Skeletal muscle satellite cell (primary cell): ENCODE data around the gene MRPL43.
A peak's percentile ranks its signal among the peaks of the same experiment; 100 is the strongest.

ENCODE experiments used
- H3K27me3 ChIP-seq: 2 replicates; pipeline ENCODE4 v1.7.0; 2013; ENCODE audit warnings: low read length; ENCODE audit not compliant: control insufficient read depth, insufficient read depth
- H3K36me3 ChIP-seq: 2 replicates; pipeline ENCODE4 v1.7.0; 2013; ENCODE audit warnings: mild to moderate bottlenecking, control low read depth, low read length; ENCODE audit not compliant: insufficient read depth
- H3K4me1 ChIP-seq: 2 replicates; pipeline ENCODE4 v1.7.0; 2013; ENCODE audit warnings: low read length; ENCODE audit not compliant: control insufficient read depth, insufficient read depth
- H3K4me2 ChIP-seq: 2 replicates; pipeline ENCODE4 v1.7.0; 2013; ENCODE audit warnings: mild to moderate bottlenecking, low read length
- H3K4me3 ChIP-seq: 2 replicates; pipeline ENCODE4 v1.7.0; 2013; ENCODE audit warnings: low read length
- H3K9ac ChIP-seq: 2 replicates; pipeline ENCODE4 v1.7.0; 2013; ENCODE audit warnings: mild to moderate bottlenecking, low read depth, low read length, moderate library complexity
- H3K9me3 ChIP-seq: replicated peaks from 2 replicates; pipeline ENCODE4 v1.7.0; 2013; ENCODE audit warnings: mild to moderate bottlenecking, control low read depth, low read length

MRPL43 gene

GRCh38 chr10:101029520-101030295, 42.4 kb upstream of the MRPL43 start:
- Histone ChIP-seq H3K9ac (no peak overlapping the region), H3K4me2 (no peak overlapping the region)

GRCh38 chr10:101028446-101029337, 41.4 kb upstream of the MRPL43 start:
- Histone ChIP-seq H3K4me1 (peaks cover 13% of the 10 kb centered on the region), H3K27me3 (peaks cover 4% of the 10 kb centered on the region), H3K4me3 (no peak overlapping the region), H3K4me2 (no peak overlapping the region), H3K9ac (no peak overlapping the region), H3K36me3 (no peaks in the 10 kb centered on the region), H3K9me3 (no peaks in the 10 kb centered on the region)

More at GRCh38 chr10:101029520-101030295, 42.4 kb upstream of the MRPL43 start:
- Histone ChIP-seq H3K4me1 (peaks cover 13% of the 10 kb centered on the region), H3K27me3 (peaks cover 4% of the 10 kb centered on the region), H3K9me3 (no peaks in the 10 kb centered on the region), H3K36me3 (peaks cover 4% of the 10 kb centered on the region), H3K4me3 (no peak overlapping the region)

GRCh38 chr10:101027106-101027720, 39.9 kb upstream of the MRPL43 start:
- Histone ChIP-seq H3K4me3 (no peak overlapping the region), H3K9ac (no peak overlapping the region), H3K9me3 (no peaks in the 10 kb centered on the region), H3K27me3 (peaks cover 4% of the 10 kb centered on the region), H3K4me2 (no peak overlapping the region), H3K4me1 (peaks cover 10% of the 10 kb centered on the region), H3K36me3 (no peaks in the 10 kb centered on the region)

DNA sequence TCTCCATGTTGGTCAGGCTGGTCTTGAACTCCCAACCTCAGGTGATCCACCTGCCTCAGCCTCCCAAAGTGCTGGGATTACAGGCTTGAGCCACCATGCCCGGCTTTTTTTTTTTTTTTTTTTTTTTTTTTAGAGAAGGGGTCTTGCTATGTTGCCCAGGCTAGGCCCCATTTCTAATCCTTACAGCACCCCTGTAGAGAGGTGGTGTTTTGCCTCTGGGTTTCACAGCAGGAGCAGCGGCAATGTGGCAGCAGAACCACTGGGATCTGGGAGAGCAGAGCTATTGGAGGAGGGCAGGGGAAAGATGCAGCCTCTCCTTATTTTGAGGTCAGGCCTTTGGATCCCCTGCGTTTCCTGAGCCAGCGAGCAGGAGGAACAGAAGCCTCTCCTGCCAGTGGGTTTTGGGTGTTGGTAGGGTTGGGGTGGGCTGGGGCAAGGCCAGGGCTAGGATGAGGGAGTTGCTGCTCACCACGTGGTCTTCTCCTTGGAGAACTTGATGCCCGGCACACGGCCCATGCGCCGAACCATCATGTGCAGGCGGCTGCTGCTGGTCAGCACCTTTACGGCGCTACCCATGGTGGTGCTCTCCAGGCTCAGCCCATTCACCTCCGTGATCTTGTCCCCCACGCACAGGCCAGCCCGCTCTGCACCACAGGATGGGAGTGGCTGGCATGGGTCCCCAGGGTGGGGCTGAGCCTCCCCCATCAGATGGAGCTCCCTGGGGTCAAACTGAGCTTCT, 35.8 kb upstream of the MRPL43 start:
- Histone ChIP-seq H3K4me3 (no peak overlapping the region), H3K4me2 (no peak overlapping the region), H3K4me1 (peaks cover 4% of the 10 kb centered on the region), H3K36me3 (no peaks in the 10 kb centered on the region), H3K9me3 (no peaks in the 10 kb centered on the region), H3K9ac (no peak overlapping the region), H3K27me3 (peaks cover 4% of the 10 kb centered on the region)

GRCh38 chr10:101021692-101022251, 34.5 kb upstream of the MRPL43 start:
- Histone ChIP-seq H3K36me3 (no peaks in the 10 kb centered on the region), H3K9me3 (no peaks in the 10 kb centered on the region), H3K27me3 (no peaks in the 10 kb centered on the region), H3K4me2 (no peak overlapping the region), H3K4me3 (no peak overlapping the region), H3K9ac (no peak overlapping the region), H3K4me1 (peaks cover 4% of the 10 kb centered on the region)

GRCh38 chr10:101021239-101021638, 33.9 kb upstream of the MRPL43 start:
- Histone ChIP-seq H3K9me3 (no peaks in the 10 kb centered on the region), H3K27me3 (no peaks in the 10 kb centered on the region), H3K36me3 (no peaks in the 10 kb centered on the region), H3K4me2 (no peak overlapping the region), H3K4me3 (no peak overlapping the region), H3K4me1 (peaks cover 4% of the 10 kb centered on the region), H3K9ac (no peak overlapping the region)

DNA sequence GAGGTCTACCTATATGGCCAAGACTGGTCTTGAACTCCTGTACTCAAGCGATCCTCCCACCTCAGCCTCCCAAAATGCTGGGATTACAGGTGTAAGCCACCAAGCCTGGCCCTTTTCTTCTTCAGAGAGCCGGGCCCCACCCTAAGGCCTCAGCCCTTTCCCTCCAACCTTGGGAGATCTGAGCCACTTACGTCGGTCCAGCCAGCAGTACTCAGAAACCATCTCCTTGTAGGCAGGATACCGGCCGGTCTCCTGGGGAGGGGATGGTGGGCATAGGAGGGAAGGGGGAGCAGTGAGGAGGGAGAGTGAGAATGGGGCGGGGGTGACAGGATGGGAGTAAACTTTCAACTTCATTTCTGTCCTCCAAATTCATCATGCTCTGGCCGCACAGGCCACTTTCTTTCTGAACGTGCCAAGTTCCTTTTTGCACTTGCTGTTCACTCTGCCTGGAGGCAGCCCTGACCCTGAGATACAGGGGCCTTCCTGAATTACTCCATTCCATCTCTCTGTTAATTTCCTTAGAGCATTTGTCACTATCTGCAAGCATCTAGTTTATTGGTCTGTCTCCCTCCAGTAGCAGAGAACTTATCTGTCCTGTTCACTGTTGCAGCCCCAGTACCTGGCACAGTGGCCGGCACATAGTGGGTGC, 33.3 kb upstream of the MRPL43 start:
- Histone ChIP-seq H3K4me1 (peaks cover 7% of the 10 kb centered on the region), H3K9me3 (no peaks in the 10 kb centered on the region), H3K36me3 (no peaks in the 10 kb centered on the region), H3K4me3 (no peak overlapping the region), H3K9ac (no peak overlapping the region), H3K4me2 (no peak overlapping the region), H3K27me3 (no peaks in the 10 kb centered on the region)

DNA sequence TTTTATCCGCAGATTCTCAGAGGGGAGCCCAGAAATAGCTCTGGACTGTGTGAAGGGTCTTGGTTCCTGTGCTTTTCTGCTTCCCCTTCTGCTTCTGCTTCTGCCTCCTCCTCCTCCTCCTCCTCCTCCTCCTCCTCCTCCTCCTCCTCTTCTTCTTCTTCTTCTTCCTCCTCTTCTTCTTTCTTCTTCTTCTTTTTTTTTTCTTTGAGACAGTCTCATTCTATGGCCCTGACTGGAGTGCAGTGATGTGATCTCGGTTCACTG, 32.1 kb upstream of the MRPL43 start:
- Histone ChIP-seq H3K27me3 (no peaks in the 10 kb centered on the region), H3K4me2 (no peak overlapping the region), H3K4me1 (peaks cover 18% of the 10 kb centered on the region), H3K4me3 (no peak overlapping the region), H3K9me3 (no peaks in the 10 kb centered on the region), H3K9ac (no peak overlapping the region), H3K36me3 (no peaks in the 10 kb centered on the region)

DNA sequence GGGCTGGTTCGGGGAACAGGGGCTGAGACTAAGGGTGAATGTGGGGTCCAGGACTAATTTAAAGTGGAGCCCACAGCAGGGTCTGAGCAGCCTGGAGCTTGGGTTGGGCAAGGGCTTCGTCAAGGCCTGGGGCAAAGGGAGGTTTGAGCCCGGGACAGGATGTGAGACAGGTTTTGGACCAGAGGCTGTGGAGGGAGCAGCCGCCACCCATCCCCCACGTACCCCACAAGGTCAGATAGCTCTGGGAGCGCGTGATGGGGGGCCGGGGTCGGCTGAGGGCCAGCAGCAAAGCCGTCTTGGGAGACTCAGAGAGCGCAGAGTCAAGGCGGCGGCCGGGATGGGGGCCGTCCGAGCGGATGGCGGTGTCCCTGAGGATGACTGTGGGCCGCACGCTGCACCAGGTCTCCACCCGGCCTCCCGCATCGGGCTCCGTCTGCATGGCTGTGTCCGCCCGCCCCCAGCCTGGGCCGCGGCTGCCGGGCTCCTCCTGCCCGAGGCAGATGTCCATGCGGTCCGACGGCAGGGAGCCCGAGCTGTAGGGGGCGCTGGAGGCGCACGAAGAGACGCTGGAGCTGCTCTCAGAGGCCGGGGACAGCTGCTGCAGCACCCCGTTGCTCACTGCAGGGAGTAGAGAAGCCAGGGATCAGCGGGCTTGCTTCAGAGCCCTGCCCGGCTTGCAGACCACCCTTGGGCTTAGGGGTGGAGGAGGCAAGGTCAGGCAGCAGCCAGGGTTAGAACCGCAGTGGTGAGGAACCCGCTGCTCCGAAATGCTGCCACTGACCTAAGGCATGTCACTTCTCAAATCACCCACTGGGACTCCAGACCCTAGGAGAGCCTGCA, 31.5 kb upstream of the MRPL43 start:
- Histone ChIP-seq H3K27me3 (no peaks in the 10 kb centered on the region), H3K9ac (no peak overlapping the region), H3K9me3 (no peaks in the 10 kb centered on the region), H3K36me3 (no peaks in the 10 kb centered on the region), H3K4me1 (peaks cover 23% of the 10 kb centered on the region), H3K4me2 (peak overlapping the region; percentile 27), H3K4me3 (no peak overlapping the region)

- H3K9me3 ChIP-seq, result no peaks in the 10 kb centered on the region
- H3K27me3 ChIP-seq, result no peaks in the 10 kb centered on the region
- no peaks in the 10 kb centered on the region for H3K36me3 ChIP-seq
- H3K4me1 ChIP-seq, result peaks cover 29% of the 10 kb centered on the region
- H3K4me2 ChIP-seq, result no peak overlapping the region
- no peak overlapping the region for H3K9ac ChIP-seq
- H3K4me3 ChIP-seq, result no peak overlapping the region
Observed at GRCh38 chr10:101018118-101018599, 30.9 kb upstream of the MRPL43 start.
